Thoracic aorta (tissue), 2 donors: ENCODE measurements around the gene ISCA2. TPM values are rescaled to one million over a fixed set of nuclear protein-coding genes. Genes with fewer than 3 reads are reported as not detected.

Experiments used
- ATAC-seq: fragments of 150-250 bp; one replicate; pipeline ENCODE4 v1.8.0; 2017; ENCODE audit warnings: low read depth; ENCODE audit not compliant: insufficient number of reproducible peaks, low FRiP score
- DNase-seq: peaks from one replicate; pipeline ENCODE4 v3.0.0-alpha.2; 2020; ENCODE audit warnings: low spot score
- H3K27ac ChIP-seq, 2 donors: fragments of 200-600 bp; sonication (generic); 1 replicate in 1 of 2; 2 replicates in 1 of 2; pipeline ENCODE4 v1.5.1; 2016; ENCODE audit warnings: mild to moderate bottlenecking in 2 of 2, moderate library complexity in 2 of 2
- H3K27me3 ChIP-seq: fragments of 200-600 bp; sonication (generic); replicated peaks from 2 replicates; pipeline ENCODE4 v1.6.0; 2016; ENCODE audit warnings: mild to moderate bottlenecking; ENCODE audit not compliant: insufficient read depth
- H3K36me3 ChIP-seq: fragments of 200-600 bp; sonication (generic); one replicate; pipeline ENCODE4 v1.5.1; 2016
- H3K4me1 ChIP-seq, 2 donors: fragments of 200-600 bp; sonication (generic); 1 replicate in 1 of 2; 2 replicates in 1 of 2; pipeline versions ENCODE4 v1.5.1 to v1.6.0; 2016; ENCODE audit warnings: low read depth in 2 of 2, mild to moderate bottlenecking in 1 of 2; ENCODE audit not compliant: control insufficient read depth in 1 of 2
- H3K4me3 ChIP-seq: fragments of 200-600 bp; sonication (generic); 2 replicates; pipeline ENCODE4 v1.5.1; 2016; ENCODE audit warnings: mild to moderate bottlenecking
- H3K9me3 ChIP-seq: fragments of 200-600 bp; sonication (generic); 2 replicates; pipeline ENCODE4 v1.5.1; 2016
- CTCF ChIP-seq: fragments of 200-600 bp; sonication (generic); IDR thresholded peaks from one replicate; pipeline ENCODE4 v1.5.1; 2019; ENCODE audit warnings: antibody characterized with exemption
- total RNA-seq, 2 donors: library from RNA; depleted of rRNA; stranded (reverse); fragments of >200 nt; gene quantifications; one replicate each; pipeline versions ENCODE4 v1.1.0 to v1.2.3, GENCODE V29; 2016

Gene ISCA2
- total RNA-seq, 2 donors from 2014 or later: 6.5 to 22.2 TPM

GRCh38 chr14:74501691-74502090, 8.1 kb downstream of the ISCA2 start:
- H3K4me3 ChIP-seq: no peak overlapping the region
- peak overlapping the region; percentile 42 to 52 for H3K27ac ChIP-seq
- H3K27me3 ChIP-seq: no peaks in the 10 kb centered on the region
- ATAC-seq (no peak), DNase-seq (no peak)
- TF ChIP-seq CTCF: no peak
- peaks cover 0 to 4% of the 10 kb centered on the region in 2 donors for H3K4me1 ChIP-seq
- H3K9me3 ChIP-seq: no peaks in the 10 kb centered on the region
- H3K36me3 ChIP-seq: peaks cover 65% of the 10 kb centered on the region

GRCh38 chr14:74502236-74503019, 8.9 kb downstream of the ISCA2 start:
- Histone ChIP-seq H3K27me3 (no peaks in the 10 kb centered on the region), H3K4me3 (no peak overlapping the region), H3K4me1 (peaks cover 0 to 4% of the 10 kb centered on the region in 2 donors), H3K9me3 (no peaks in the 10 kb centered on the region), H3K27ac (peak overlapping the region; percentile 42 to 52), H3K36me3 (peaks cover 72% of the 10 kb centered on the region)
- ATAC-seq (no peak), DNase-seq (no peak)
- peak; percentile 36 for TF ChIP-seq CTCF

- Histone ChIP-seq H3K4me3 (no peak overlapping the region), H3K27me3 (no peaks in the 10 kb centered on the region), H3K4me1 (peaks cover 0 to 4% of the 10 kb centered on the region in 2 donors), H3K36me3 (peaks cover 82% of the 10 kb centered on the region), H3K27ac (no peak overlapping the region), H3K9me3 (no peaks in the 10 kb centered on the region)
- no peak for TF ChIP-seq CTCF
- ATAC-seq (no peak), DNase-seq (no peak)
These were observed 9.8 kb downstream of the ISCA2 start for GRCh38 chr14:74503291-74503937.

GRCh38 chr14:74503938-74504335, 10.4 kb downstream of the ISCA2 start:
- ATAC-seq (no peak), DNase-seq (no peak)
- no peak for TF ChIP-seq CTCF
- Histone ChIP-seq H3K36me3 (peaks cover 87% of the 10 kb centered on the region), H3K4me1 (peaks cover 0 to 4% of the 10 kb centered on the region in 2 donors), H3K27ac (no peak overlapping the region), H3K4me3 (no peak overlapping the region), H3K9me3 (no peaks in the 10 kb centered on the region), H3K27me3 (no peaks in the 10 kb centered on the region)

GRCh38 chr14:74504412-74504811, 10.8 kb downstream of the ISCA2 start:
- DNase-seq (no peak), ATAC-seq (no peak)
- no peaks in the 10 kb centered on the region for H3K9me3 ChIP-seq
- peaks cover 0 to 4% of the 10 kb centered on the region in 2 donors for H3K4me1 ChIP-seq
- H3K27ac ChIP-seq: no peak overlapping the region
- TF ChIP-seq CTCF: no peak
- peaks cover 92% of the 10 kb centered on the region for H3K36me3 ChIP-seq
- no peaks in the 10 kb centered on the region for H3K27me3 ChIP-seq
- no peak overlapping the region for H3K4me3 ChIP-seq
